IMR-90 (cell line): ENCODE results near the gene HOXC12. TPM values are rescaled to one million over a fixed set of nuclear protein-coding genes. Genes with fewer than 3 reads are reported as not detected.

ENCODE experiments used
- ATAC-seq: fragments of 200-7000 bp; cut with Tn5 transposase; 2 replicates; pipeline ENCODE4 v1.9.1; 2020; ENCODE audit warnings: low read depth, mild to moderate bottlenecking, moderate library complexity
- Bru-seq: library from RNA; stranded (reverse); fragments of 400-500 nt; gene quantifications from one replicate; lab custom pipeline; 2021; lab: Mats Ljungman, UMichigan
- BruChase-seq, 2 experiments: library from RNA; stranded (reverse); fragments of 400-500 nt; gene quantifications; one replicate each; lab custom pipeline; 2021; lab: Mats Ljungman, UMichigan
- BruUV-seq: library from RNA; stranded (reverse); fragments of 400-500 nt; replicated peaks from 2 replicates; lab custom pipeline; 2021; lab: Mats Ljungman, UMichigan
- CTCF ChIA-PET: fragments of 300-600 bp; formaldehyde crosslinking; extraction: SDS; loops from one replicate; lab custom pipeline; 2021; ENCODE audit warnings: antibody characterized with exemption; lab: Yijun Ruan, JAX
- POLR2A ChIA-PET: fragments of 300-600 bp; sonication (Branson Sonifier 250); formaldehyde crosslinking; loops from one replicate; lab custom pipeline; 2022; ENCODE audit warnings: antibody characterized with exemption; ENCODE audit not compliant: unreplicated experiment; lab: Charles Lee
- DNase-seq: peaks from one replicate; pipeline ENCODE4 v3.0.0; 2013
- H2AFZ ChIP-seq: replicated peaks from 2 replicates; pipeline ENCODE3; 2013; ENCODE audit warnings: low read length, mild to moderate bottlenecking; ENCODE audit not compliant: poor library complexity
- H2AK5ac ChIP-seq: 2 replicates; pipeline ENCODE4 v1.6.1; 2013; ENCODE audit warnings: low read depth, low read length, inconsistent platforms
- H2AK9ac ChIP-seq: replicated peaks from 2 replicates; pipeline ENCODE3; 2013; ENCODE audit warnings: mild to moderate bottlenecking, low read depth, low read length, moderate library complexity; ENCODE audit not compliant: poor library complexity
- H2BK120ac ChIP-seq: 2 replicates; pipeline ENCODE4 v1.6.1; 2013; ENCODE audit warnings: low read depth, low read length, inconsistent platforms
- H2BK15ac ChIP-seq: 3 replicates; pipeline ENCODE4 v1.6.1; 2013; ENCODE audit warnings: low read depth, low read length, inconsistent platforms
- H2BK20ac ChIP-seq: 2 replicates; pipeline ENCODE4 v1.6.1; 2013; ENCODE audit warnings: low read depth, mild to moderate bottlenecking, inconsistent platforms, low read length, moderate library complexity
- H2BK5ac ChIP-seq: 2 replicates; pipeline ENCODE4 v1.6.1; 2013; ENCODE audit warnings: mild to moderate bottlenecking, low read depth, low read length, inconsistent platforms; ENCODE audit not compliant: poor library complexity, severe bottlenecking
- H3K14ac ChIP-seq: replicated peaks from 2 replicates; pipeline ENCODE4 v1.6.1; 2013; ENCODE audit warnings: low read depth, low read length, inconsistent platforms
- H3K18ac ChIP-seq: 2 replicates; pipeline ENCODE4 v1.6.1; 2013; ENCODE audit warnings: low read depth, low read length, control low read depth
- H3K23ac ChIP-seq: 2 replicates; pipeline ENCODE4 v1.6.1; 2013; ENCODE audit warnings: low read depth, low read length, inconsistent platforms
- H3K27ac ChIP-seq: 2 replicates; pipeline ENCODE4 v1.5.1; 2013; ENCODE audit warnings: mild to moderate bottlenecking, control low read depth, low read length; ENCODE audit not compliant: insufficient read depth
- H3K27me3 ChIP-seq: 2 replicates; pipeline ENCODE4 v1.6.1; 2013; ENCODE audit warnings: low read length; ENCODE audit not compliant: control insufficient read depth, insufficient read depth
- H3K36me3 ChIP-seq: 2 replicates; pipeline ENCODE4 v1.6.1; 2013; ENCODE audit warnings: low read length, mixed read lengths; ENCODE audit not compliant: control insufficient read depth, insufficient read depth
- H3K4ac ChIP-seq: 2 replicates; pipeline ENCODE4 v1.6.1; 2013; ENCODE audit warnings: low read depth, low read length, inconsistent platforms
- H3K4me1 ChIP-seq: 2 replicates; pipeline ENCODE4 v1.6.1; 2013; ENCODE audit warnings: low read length, mixed read lengths; ENCODE audit not compliant: control insufficient read depth, insufficient read depth
- H3K4me2 ChIP-seq: 2 replicates; pipeline ENCODE4 v1.6.1; 2013; ENCODE audit warnings: low read depth, mild to moderate bottlenecking, control low read depth, low read length, moderate library complexity
- H3K4me3 ChIP-seq: 2 replicates; pipeline ENCODE4 v1.5.1; 2013; ENCODE audit warnings: low read depth, mild to moderate bottlenecking, control low read depth, low read length, moderate library complexity; ENCODE audit not compliant: insufficient read depth
- H3K56ac ChIP-seq: 2 replicates; pipeline ENCODE4 v1.6.1; 2013; ENCODE audit warnings: low read length, inconsistent platforms; ENCODE audit not compliant: insufficient read depth; ENCODE audit errors: extremely low read depth
- H3K79me1 ChIP-seq, 2 experiments: 2 replicates each; pipeline ENCODE4 v1.6.1; 2013; ENCODE audit warnings: low read length in 2 of 2, inconsistent platforms in 1 of 2, low read depth in 1 of 2
- H3K9ac ChIP-seq: 2 replicates; pipeline ENCODE4 v1.6.1; 2013; ENCODE audit warnings: low read depth, low read length, control low read depth
- H3K9me1 ChIP-seq: 2 replicates; pipeline ENCODE4 v1.6.1; 2013; ENCODE audit warnings: low read length, inconsistent platforms; ENCODE audit not compliant: insufficient read depth
- H3K9me3 ChIP-seq: 2 replicates; pipeline ENCODE4 v1.6.1; 2013; ENCODE audit warnings: low read length; ENCODE audit not compliant: control insufficient read depth, insufficient read depth
- H4K20me1 ChIP-seq: 2 replicates; pipeline ENCODE4 v1.6.1; 2013; ENCODE audit warnings: low read length, inconsistent platforms; ENCODE audit not compliant: insufficient read depth
- H4K5ac ChIP-seq: 2 replicates; pipeline ENCODE4 v1.6.1; 2013; ENCODE audit warnings: mild to moderate bottlenecking, low read depth, low read length, control low read depth
- H4K8ac ChIP-seq, 2 experiments: 2 replicates each; pipeline ENCODE4 v1.6.1; 2013; ENCODE audit warnings: low read depth in 2 of 2, low read length in 2 of 2, control low read depth in 1 of 2, inconsistent platforms in 1 of 2
- H4K91ac ChIP-seq: 2 replicates; pipeline ENCODE4 v1.6.1; 2013; ENCODE audit warnings: low read depth, low read length, inconsistent platforms; ENCODE audit not compliant: insufficient read depth
- CEBPB ChIP-seq: IDR thresholded peaks from 2 replicates; pipeline ENCODE4 v1.6.1; 2012; ENCODE audit warnings: low read depth, low read length, improper control_type of control experiment
- CHD1 ChIP-seq: IDR thresholded peaks from 2 replicates; pipeline ENCODE4 v1.6.1; 2012; ENCODE audit warnings: low read depth, low read length, improper control_type of control experiment
- FOS ChIP-seq: fragments of 150-350 bp; IDR thresholded peaks from 2 replicates; pipeline ENCODE4 v1.6.1; 2016; ENCODE audit warnings: low read depth, low read length
- MAFK ChIP-seq: IDR thresholded peaks from 2 replicates; pipeline ENCODE4 v1.6.1; 2012; ENCODE audit warnings: low read depth, low read length, improper control_type of control experiment
- MAZ ChIP-seq: IDR thresholded peaks from 2 replicates; pipeline ENCODE4 v1.6.1; 2012; ENCODE audit warnings: low read depth, mild to moderate bottlenecking, low read length, improper control_type of control experiment, moderate library complexity, borderline replicate concordance
- MXI1 ChIP-seq: IDR thresholded peaks from 2 replicates; pipeline ENCODE4 v1.6.1; 2012; ENCODE audit warnings: low read depth, mild to moderate bottlenecking, low read length, moderate library complexity, borderline replicate concordance
- NFE2L2 ChIP-seq: fragments of 150-350 bp; IDR thresholded peaks from 2 replicates; pipeline ENCODE4 v1.6.1; 2016; ENCODE audit warnings: low read depth, mild to moderate bottlenecking, low read length
- POLR2A ChIP-seq: IDR thresholded peaks from 2 replicates; pipeline ENCODE4 v1.6.1; 2012; ENCODE audit warnings: mild to moderate bottlenecking, low read depth, low read length
- RAD21 ChIP-seq: IDR thresholded peaks from 2 replicates; pipeline ENCODE4 v1.6.1; 2012; ENCODE audit warnings: low read length, improper control_type of control experiment
- RCOR1 ChIP-seq: IDR thresholded peaks from 2 replicates; pipeline ENCODE4 v1.6.1; 2012; ENCODE audit warnings: mild to moderate bottlenecking, low read length, improper control_type of control experiment; ENCODE audit not compliant: insufficient replicate concordance
- RFX5 ChIP-seq: IDR thresholded peaks from 2 replicates; pipeline ENCODE4 v1.8.0; 2012; ENCODE audit warnings: low read depth, mild to moderate bottlenecking, low read length, moderate library complexity
- SMC3 ChIP-seq: fragments of 150-350 bp; IDR thresholded peaks from 2 replicates; pipeline ENCODE4 v1.6.1; 2016; ENCODE audit warnings: low read depth, mild to moderate bottlenecking, antibody characterized with exemption, low read length, moderate library complexity
- WGBS, 2 experiments: methylation state at CpG; one replicate each; pipeline versions ENCODE4 v1.1.5 to v1.1.7; 2013; ENCODE audit warnings: missing lambda C conversion rate in 2 of 2; ENCODE audit not compliant: insufficient read length in 1 of 2; ENCODE audit errors: extremely low coverage in 2 of 2; 5-methylcytosine and 5-hydroxymethylcytosine counted together
- dilution Hi-C: fragments of 300-500 bp; cut with HindIII; formaldehyde crosslinking; loops from one replicate; pipeline ENCODE4 v1.14.3; 2018; ENCODE audit warnings: low sequenced_read_pairs; ENCODE audit not compliant: unreplicated experiment
- in situ Hi-C: fragments of 300-500 bp; cut with MboI; formaldehyde crosslinking; loops from 3 replicates; pipeline ENCODE4 v1.14.3; 2019; ENCODE audit warnings: low sequenced_read_pairs, inconsistent platforms, mixed read lengths
- intact Hi-C: fragments of 100-400 bp; cut with micrococcal nuclease; formaldehyde crosslinking; loops from 2 replicates; pipeline ENCODE4 v1.10.0; 2022
- long read RNA-seq: library from polyadenylated mRNA; unstranded; transcript quantifications from one replicate; pipeline ENCODE4 v2.0.0, GENCODE V29; 2021; ENCODE audit not compliant: unreplicated experiment
- polyA plus RNA-seq, 3 experiments: library from polyadenylated mRNA; depleted of rRNA; stranded (reverse); fragments of >200 nt; gene quantifications; 2 replicates each; pipeline ENCODE4 v1.2.3, GENCODE V29; 2012; ENCODE audit warnings: low replicate concordance in 1 of 3
- total RNA-seq: library from RNA; depleted of rRNA; stranded (reverse); fragments of >200 nt; gene quantifications from 2 replicates; pipeline ENCODE4 v1.2.3, GENCODE V29; 2012; rRNA removed
- TF ChIP-seq, protein P1 (sequence below): fragments of 150-350 bp; IDR thresholded peaks from 2 replicates; pipeline ENCODE4 v1.6.1; 2016; ENCODE audit warnings: low read depth, mild to moderate bottlenecking, low read length, moderate library complexity, borderline replicate concordance
- TF ChIP-seq, protein P2 (sequence below): fragments of 150-350 bp; IDR thresholded peaks from 2 replicates; pipeline ENCODE4 v1.6.1; 2017; ENCODE audit warnings: mild to moderate bottlenecking, antibody characterized with exemption, low read length, low read depth
- TF ChIP-seq, protein P3 (sequence below): conservative IDR thresholded peaks from 2 replicates; pipeline ENCODE4 v1.5.1; 2012; ENCODE audit warnings: mild to moderate bottlenecking, low read depth, low read length, improper control_type of control experiment

Gene HOXC12
- not detected in 2 replicates for total RNA-seq
- polyA plus RNA-seq (2012; rRNA removed) = not detected in 2 replicates
- polyA plus RNA-seq (2012; cell fraction: cytosol; rRNA removed) = not detected in 2 replicates
- polyA plus RNA-seq (2012; cell fraction: nucleus; rRNA removed; ENCODE audit: low replicate concordance) = not detected in 2 replicates
- Bru-seq, nascent RNA = not detected
- BruChase-seq, experiment 1, labeled RNA remaining after a 6-hour chase = not detected
- not detected for BruChase-seq, experiment 2, labeled RNA remaining after a 2-hour chase
- long read RNA-seq = 0 reads

- intact Hi-C loops = no loop called here
- no peak within 1 kb of the TSS for H3K23ac ChIP-seq
- no peaks in the 10 kb centered on the region for H3K36me3 ChIP-seq
- TF ChIP-seq, protein P1, sequence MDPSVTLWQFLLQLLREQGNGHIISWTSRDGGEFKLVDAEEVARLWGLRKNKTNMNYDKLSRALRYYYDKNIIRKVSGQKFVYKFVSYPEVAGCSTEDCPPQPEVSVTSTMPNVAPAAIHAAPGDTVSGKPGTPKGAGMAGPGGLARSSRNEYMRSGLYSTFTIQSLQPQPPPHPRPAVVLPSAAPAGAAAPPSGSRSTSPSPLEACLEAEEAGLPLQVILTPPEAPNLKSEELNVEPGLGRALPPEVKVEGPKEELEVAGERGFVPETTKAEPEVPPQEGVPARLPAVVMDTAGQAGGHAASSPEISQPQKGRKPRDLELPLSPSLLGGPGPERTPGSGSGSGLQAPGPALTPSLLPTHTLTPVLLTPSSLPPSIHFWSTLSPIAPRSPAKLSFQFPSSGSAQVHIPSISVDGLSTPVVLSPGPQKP = no peak
- TF ChIP-seq, protein P2, sequence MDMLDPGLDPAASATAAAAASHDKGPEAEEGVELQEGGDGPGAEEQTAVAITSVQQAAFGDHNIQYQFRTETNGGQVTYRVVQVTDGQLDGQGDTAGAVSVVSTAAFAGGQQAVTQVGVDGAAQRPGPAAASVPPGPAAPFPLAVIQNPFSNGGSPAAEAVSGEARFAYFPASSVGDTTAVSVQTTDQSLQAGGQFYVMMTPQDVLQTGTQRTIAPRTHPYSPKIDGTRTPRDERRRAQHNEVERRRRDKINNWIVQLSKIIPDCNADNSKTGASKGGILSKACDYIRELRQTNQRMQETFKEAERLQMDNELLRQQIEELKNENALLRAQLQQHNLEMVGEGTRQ = no peak
- no peak for TF ChIP-seq SMC3
- TF ChIP-seq CHD1 = no peak
- TF ChIP-seq MAFK = no peak
- TF ChIP-seq NFE2L2 = no peak
- no peak for TF ChIP-seq MXI1
- TF ChIP-seq FOS = no peak
- no peak for TF ChIP-seq RFX5
- TF ChIP-seq, protein P3, sequence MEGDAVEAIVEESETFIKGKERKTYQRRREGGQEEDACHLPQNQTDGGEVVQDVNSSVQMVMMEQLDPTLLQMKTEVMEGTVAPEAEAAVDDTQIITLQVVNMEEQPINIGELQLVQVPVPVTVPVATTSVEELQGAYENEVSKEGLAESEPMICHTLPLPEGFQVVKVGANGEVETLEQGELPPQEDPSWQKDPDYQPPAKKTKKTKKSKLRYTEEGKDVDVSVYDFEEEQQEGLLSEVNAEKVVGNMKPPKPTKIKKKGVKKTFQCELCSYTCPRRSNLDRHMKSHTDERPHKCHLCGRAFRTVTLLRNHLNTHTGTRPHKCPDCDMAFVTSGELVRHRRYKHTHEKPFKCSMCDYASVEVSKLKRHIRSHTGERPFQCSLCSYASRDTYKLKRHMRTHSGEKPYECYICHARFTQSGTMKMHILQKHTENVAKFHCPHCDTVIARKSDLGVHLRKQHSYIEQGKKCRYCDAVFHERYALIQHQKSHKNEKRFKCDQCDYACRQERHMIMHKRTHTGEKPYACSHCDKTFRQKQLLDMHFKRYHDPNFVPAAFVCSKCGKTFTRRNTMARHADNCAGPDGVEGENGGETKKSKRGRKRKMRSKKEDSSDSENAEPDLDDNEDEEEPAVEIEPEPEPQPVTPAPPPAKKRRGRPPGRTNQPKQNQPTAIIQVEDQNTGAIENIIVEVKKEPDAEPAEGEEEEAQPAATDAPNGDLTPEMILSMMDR = no peak
- TF ChIP-seq MAZ = no peak
- TF ChIP-seq RAD21 = no peak
- TF ChIP-seq RCOR1 = no peak
- TF ChIP-seq POLR2A = no peak
- no peak for TF ChIP-seq CEBPB
- no peak within 1 kb of the TSS for H4K5ac ChIP-seq
- CTCF ChIA-PET = interaction anchor here (0.9 kb wide), 1 partner anchor 163 kb away, joined by 3 read pairs; no protein-coding TSS in a partner anchor
- H3K4me3 ChIP-seq = no peak within 1 kb of the TSS
- no peak within 1 kb of the TSS for H3K56ac ChIP-seq
- H2AK9ac ChIP-seq = no peak within 1 kb of the TSS
- H4K8ac ChIP-seq = no peak within 1 kb of the TSS
- H4K20me1 ChIP-seq = no peaks in the 10 kb centered on the region
- H3K9me3 ChIP-seq = peaks cover 2% of the 10 kb centered on the region
- in situ Hi-C loops = no loop called here
- H3K79me1 ChIP-seq = no peaks in the 10 kb centered on the region
- no peak within 1 kb of the TSS for H2AK5ac ChIP-seq
- no peak for ATAC-seq
- H2BK5ac ChIP-seq = no peak within 1 kb of the TSS
- no peak within 1 kb of the TSS for H3K18ac ChIP-seq
- H3K27me3 ChIP-seq = peaks cover 96% of the 10 kb centered on the region
- no peak within 1 kb of the TSS for H3K27ac ChIP-seq
- no peak within 1 kb of the TSS for H2AFZ ChIP-seq
- WGBS, 2 experiments = 0% methylated on average over 1 of the region's 20 CpGs; no CpG with 5 or more reads in 1 of the 2 experiments
- H3K4me1 ChIP-seq = no peaks in the 10 kb centered on the region
- H2BK15ac ChIP-seq = no peak within 1 kb of the TSS
- H2BK120ac ChIP-seq = no peak within 1 kb of the TSS
- dilution Hi-C loops = no loop called here
- DNase-seq = no peak
- no peak within 1 kb of the TSS for H2BK20ac ChIP-seq
- H3K4me2 ChIP-seq = no peak within 1 kb of the TSS
- H3K9ac ChIP-seq = no peak within 1 kb of the TSS
- H3K14ac ChIP-seq = no peak within 1 kb of the TSS
- no peaks in the 10 kb centered on the region for H3K9me1 ChIP-seq
- POLR2A ChIA-PET = no interaction called here
- no TSS peak for BruUV-seq
- no peak within 1 kb of the TSS for H4K91ac ChIP-seq
- H3K4ac ChIP-seq = no peak within 1 kb of the TSS
These were observed at the start of gene HOXC12 for GRCh38 chr12:53954694-53955035. TSS of gene HOXC12 (plus strand) at chr12:53954903. CDS start at chr12:53954930, 27 bp downstream.
